Trophoblast cell (in vitro differentiated cells and primary cell): ENCODE data around the gene MAP3K4.
A peak's percentile ranks its signal among the peaks of the same experiment; 100 is the strongest.

Experiments used
- DNase-seq, 2 donors: peaks; one replicate each; pipeline ENCODE4 v3.0.0-alpha.2; 2016
- H2AFZ ChIP-seq: 2 replicates; pipeline ENCODE4 v1.6.1; 2013; ENCODE audit warnings: low read length, moderate library complexity, mild to moderate bottlenecking; ENCODE audit not compliant: insufficient read depth, poor library complexity
- H2AK5ac ChIP-seq: 2 replicates; pipeline ENCODE4 v1.6.1; 2013; ENCODE audit warnings: mild to moderate bottlenecking, low read length
- H2BK120ac ChIP-seq: 2 replicates; pipeline ENCODE4 v1.6.1; 2013; ENCODE audit warnings: low read length, mild to moderate bottlenecking, moderate library complexity; ENCODE audit not compliant: insufficient read depth, poor library complexity
- H2BK12ac ChIP-seq: 2 replicates; pipeline ENCODE4 v1.6.1; 2013; ENCODE audit warnings: mild to moderate bottlenecking, low read length, moderate library complexity
- H2BK5ac ChIP-seq: 2 replicates; pipeline ENCODE4 v1.6.1; 2013; ENCODE audit warnings: low read length, low read depth, moderate library complexity, mild to moderate bottlenecking; ENCODE audit not compliant: poor library complexity
- H3K14ac ChIP-seq: 2 replicates; pipeline ENCODE4 v1.6.1; 2013; ENCODE audit warnings: mild to moderate bottlenecking, low read length
- H3K18ac ChIP-seq: 2 replicates; pipeline ENCODE4 v1.6.1; 2013; ENCODE audit warnings: mild to moderate bottlenecking, low read length
- H3K23ac ChIP-seq: 2 replicates; pipeline ENCODE4 v1.6.1; 2013; ENCODE audit warnings: low read length
- H3K27ac ChIP-seq: 2 replicates; pipeline ENCODE4 v1.5.1; 2013; ENCODE audit warnings: low read depth, mild to moderate bottlenecking, inconsistent platforms, low read length, moderate library complexity
- H3K27me3 ChIP-seq: 2 replicates; pipeline ENCODE4 v1.6.1; 2013; ENCODE audit warnings: inconsistent platforms, mild to moderate bottlenecking, low read length, moderate library complexity; ENCODE audit not compliant: insufficient read depth
- H3K36me3 ChIP-seq, 2 experiments: 1 replicate in 1 of 2; 2 replicates in 1 of 2; pipeline ENCODE4 v1.6.1; 2013; ENCODE audit warnings: low read length in 2 of 2, mild to moderate bottlenecking in 2 of 2, moderate library complexity in 1 of 2; ENCODE audit not compliant: insufficient read depth in 2 of 2, control insufficient read depth in 1 of 2
- H3K4ac ChIP-seq: 2 replicates; pipeline ENCODE4 v1.6.1; 2013; ENCODE audit warnings: low read depth, mild to moderate bottlenecking, low read length, moderate library complexity
- H3K4me1 ChIP-seq, 2 experiments: 1 replicate in 1 of 2; 2 replicates in 1 of 2; pipeline ENCODE4 v1.6.1; 2013; ENCODE audit warnings: low read length in 2 of 2, mild to moderate bottlenecking in 2 of 2, moderate library complexity in 1 of 2; ENCODE audit not compliant: insufficient read depth in 2 of 2, control insufficient read depth in 1 of 2
- H3K4me2 ChIP-seq: 2 replicates; pipeline ENCODE4 v1.6.1; 2013; ENCODE audit warnings: inconsistent platforms, mild to moderate bottlenecking, low read length, moderate library complexity
- H3K4me3 ChIP-seq: 2 replicates; pipeline ENCODE4 v1.5.1; 2013; ENCODE audit warnings: mild to moderate bottlenecking, low read depth, low read length, inconsistent platforms
- H3K79me1 ChIP-seq: one replicate; pipeline ENCODE4 v1.6.1; 2013; ENCODE audit warnings: low read length
- H3K79me2 ChIP-seq: 2 replicates; pipeline ENCODE4 v1.6.1; 2013; ENCODE audit warnings: low read length, mild to moderate bottlenecking; ENCODE audit not compliant: control insufficient read depth, insufficient read depth, poor library complexity
- H3K9ac ChIP-seq: 2 replicates; pipeline ENCODE4 v1.6.1; 2013; ENCODE audit warnings: mild to moderate bottlenecking, low read length
- H3K9me3 ChIP-seq: 2 replicates; pipeline ENCODE4 v1.6.1; 2013; ENCODE audit warnings: low read depth, mild to moderate bottlenecking, control low read depth, inconsistent platforms, low read length; ENCODE audit not compliant: insufficient read depth
- H4K12ac ChIP-seq: 2 replicates; pipeline ENCODE4 v1.6.1; 2013; ENCODE audit warnings: low read depth, mild to moderate bottlenecking, low read length, moderate library complexity
- H4K8ac ChIP-seq: 2 replicates; pipeline ENCODE4 v1.6.1; 2013; ENCODE audit warnings: low read depth, mild to moderate bottlenecking, low read length, moderate library complexity
- H4K91ac ChIP-seq: one replicate; pipeline ENCODE4 v1.6.1; 2013; ENCODE audit warnings: low read depth, mild to moderate bottlenecking, low read length, moderate library complexity
- WGBS: extraction: QIAGEN DNeasy Blood & Tissue Kit; methylation state at CpG from one replicate; pipeline ENCODE4 v1.1.7; 2013; ENCODE audit warnings: missing lambda C conversion rate; ENCODE audit not compliant: insufficient read length, insufficient coverage; ENCODE audit errors: extremely low coverage; 5-methylcytosine and 5-hydroxymethylcytosine counted together

The MAP3K4 gene

DNA sequence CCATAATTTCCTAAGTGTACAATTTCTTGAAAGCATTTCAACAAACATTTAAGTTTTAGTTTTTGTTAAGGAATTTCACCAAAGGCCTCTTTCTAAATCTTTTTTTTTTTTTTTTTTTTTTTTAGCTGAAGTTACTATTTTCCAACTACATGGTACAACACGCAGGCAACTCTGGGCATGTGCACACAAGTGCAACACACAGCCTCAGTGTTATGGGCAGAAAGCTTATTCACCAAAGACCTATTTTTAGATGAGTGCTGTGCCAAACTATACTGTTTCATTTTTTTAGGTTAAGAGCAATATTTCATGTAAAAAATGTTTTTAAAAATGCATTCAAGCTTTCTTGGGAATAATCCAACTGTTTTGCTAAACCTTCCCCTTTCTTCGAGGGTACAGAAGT lies 42.0 kb upstream of the MAP3K4 start:
- Histone ChIP-seq H3K4me3 (no peak overlapping the region), H3K4me2 (no peak overlapping the region), H3K4ac (no peak overlapping the region), H3K79me2 (no peaks in the 10 kb centered on the region), H3K27me3 (no peaks in the 10 kb centered on the region), H4K8ac (no peak overlapping the region), H3K14ac (no peak overlapping the region), H3K27ac (no peak overlapping the region), H3K36me3 (no peaks in the 10 kb centered on the region), H3K79me1 (no peaks in the 10 kb centered on the region), H2AK5ac (no peak overlapping the region), H3K4me1 (no peaks in the 10 kb centered on the region), H3K18ac (no peak overlapping the region), H4K12ac (no peak overlapping the region), H4K91ac (no peak overlapping the region), H3K23ac (no peak overlapping the region), H2AFZ (no peak overlapping the region), H2BK5ac (no peak overlapping the region), H2BK12ac (no peak overlapping the region), H3K9ac (no peak overlapping the region), H3K9me3 (peaks cover 2% of the 10 kb centered on the region), H2BK120ac (no peak overlapping the region)
- no CpG with 5 or more reads among the region's 2 CpGs for WGBS
- no peak for DNase-seq

GRCh38 chr6:160950507-160950906 lies 41.1 kb upstream of the MAP3K4 start:
- Histone ChIP-seq H3K4ac (no peak overlapping the region), H3K4me2 (no peak overlapping the region), H3K9ac (no peak overlapping the region), H4K8ac (no peak overlapping the region), H3K27ac (no peak overlapping the region), H3K36me3 (no peaks in the 10 kb centered on the region), H3K4me3 (no peak overlapping the region), H2AK5ac (no peak overlapping the region), H2BK12ac (no peak overlapping the region), H3K23ac (no peak overlapping the region), H2BK120ac (no peak overlapping the region), H4K12ac (no peak overlapping the region), H3K4me1 (no peaks in the 10 kb centered on the region), H3K79me2 (no peaks in the 10 kb centered on the region), H3K18ac (no peak overlapping the region), H2BK5ac (no peak overlapping the region), H3K79me1 (no peaks in the 10 kb centered on the region), H3K9me3 (peaks cover 2% of the 10 kb centered on the region), H4K91ac (no peak overlapping the region), H2AFZ (no peak overlapping the region), H3K14ac (no peak overlapping the region), H3K27me3 (no peaks in the 10 kb centered on the region)
- WGBS = no CpG with 5 or more reads among the region's 4 CpGs
- DNase-seq = peak; percentile 16 to 63

DNA sequence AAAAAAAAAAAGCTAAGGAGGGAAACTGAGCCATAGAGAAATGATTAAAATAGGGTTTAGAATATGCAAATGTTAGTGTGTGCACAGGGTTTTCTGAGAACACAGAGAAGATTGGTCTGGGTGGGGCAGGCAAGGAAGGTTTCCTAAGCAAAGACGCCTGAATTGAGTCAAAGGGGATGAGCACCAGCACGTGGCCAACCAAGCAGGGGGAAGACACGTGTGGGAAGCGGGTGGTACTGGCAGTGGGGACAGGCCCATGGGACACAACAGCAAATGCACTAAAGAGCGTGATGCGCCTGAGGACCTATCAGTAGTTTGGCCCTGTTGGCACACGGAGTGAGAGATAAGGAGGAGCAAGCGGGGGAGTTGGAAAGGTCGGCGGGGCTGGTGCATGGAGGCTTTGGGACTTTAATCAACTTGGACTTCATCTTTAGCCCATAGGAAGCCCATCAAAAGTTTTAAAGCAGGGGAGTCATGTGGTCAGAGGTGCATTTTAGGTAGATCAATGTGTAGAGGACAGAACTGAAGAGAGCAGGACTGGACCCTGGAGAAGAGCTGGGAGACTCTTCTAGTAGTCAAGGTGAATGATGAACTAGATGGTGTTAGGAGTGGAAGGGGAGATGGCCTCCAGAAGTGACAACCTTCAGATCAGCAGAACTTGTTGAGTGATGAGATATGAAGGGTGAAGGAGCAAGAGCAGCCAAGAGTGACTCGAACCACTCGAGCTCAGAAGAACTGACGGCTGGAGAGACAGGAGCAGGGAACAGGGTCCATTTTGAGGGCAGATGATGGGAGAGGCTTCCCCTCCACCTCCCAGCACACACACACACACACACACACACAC lies 40.2 kb upstream of the MAP3K4 start:
- Histone ChIP-seq H3K79me1 (no peaks in the 10 kb centered on the region), H3K9me3 (peaks cover 2% of the 10 kb centered on the region), H3K23ac (no peak overlapping the region), H3K79me2 (no peaks in the 10 kb centered on the region), H2BK120ac (no peak overlapping the region), H3K4me1 (no peaks in the 10 kb centered on the region), H3K4me3 (no peak overlapping the region), H2BK5ac (no peak overlapping the region), H4K91ac (no peak overlapping the region), H3K4me2 (no peak overlapping the region), H3K27me3 (no peaks in the 10 kb centered on the region), H2BK12ac (no peak overlapping the region), H4K12ac (no peak overlapping the region), H2AFZ (no peak overlapping the region), H3K36me3 (no peaks in the 10 kb centered on the region), H3K14ac (no peak overlapping the region), H4K8ac (no peak overlapping the region), H2AK5ac (no peak overlapping the region), H3K4ac (no peak overlapping the region), H3K9ac (no peak overlapping the region), H3K18ac (no peak overlapping the region), H3K27ac (no peak overlapping the region)
- no peak for DNase-seq
- no CpG with 5 or more reads among the region's 13 CpGs for WGBS

GRCh38 chr6:160952633-160953281 lies 38.8 kb upstream of the MAP3K4 start:
- H2AFZ ChIP-seq = no peak overlapping the region
- no peaks in the 10 kb centered on the region for H3K27me3 ChIP-seq
- no peak overlapping the region for H3K9ac ChIP-seq
- no peak overlapping the region for H4K12ac ChIP-seq
- H3K14ac ChIP-seq = no peak overlapping the region
- no peak overlapping the region for H2BK120ac ChIP-seq
- H3K4me2 ChIP-seq = no peak overlapping the region
- H3K23ac ChIP-seq = no peak overlapping the region
- no peak overlapping the region for H2BK12ac ChIP-seq
- H2AK5ac ChIP-seq = no peak overlapping the region
- no peaks in the 10 kb centered on the region for H3K36me3 ChIP-seq
- no peak overlapping the region for H3K4me3 ChIP-seq
- H3K79me1 ChIP-seq = no peaks in the 10 kb centered on the region
- no CpG with 5 or more reads among the region's 11 CpGs for WGBS
- no peaks in the 10 kb centered on the region for H3K79me2 ChIP-seq
- H3K18ac ChIP-seq = no peak overlapping the region
- H3K27ac ChIP-seq = no peak overlapping the region
- no peaks in the 10 kb centered on the region for H3K9me3 ChIP-seq
- no peak overlapping the region for H4K8ac ChIP-seq
- no peaks in the 10 kb centered on the region for H3K4me1 ChIP-seq
- H3K4ac ChIP-seq = no peak overlapping the region
- peak in 1 of 2 donors; percentile 27 for DNase-seq
- H2BK5ac ChIP-seq = no peak overlapping the region
- no peak overlapping the region for H4K91ac ChIP-seq
